ENCODE results near the gene MYD88.

MYD88 gene

DNA sequence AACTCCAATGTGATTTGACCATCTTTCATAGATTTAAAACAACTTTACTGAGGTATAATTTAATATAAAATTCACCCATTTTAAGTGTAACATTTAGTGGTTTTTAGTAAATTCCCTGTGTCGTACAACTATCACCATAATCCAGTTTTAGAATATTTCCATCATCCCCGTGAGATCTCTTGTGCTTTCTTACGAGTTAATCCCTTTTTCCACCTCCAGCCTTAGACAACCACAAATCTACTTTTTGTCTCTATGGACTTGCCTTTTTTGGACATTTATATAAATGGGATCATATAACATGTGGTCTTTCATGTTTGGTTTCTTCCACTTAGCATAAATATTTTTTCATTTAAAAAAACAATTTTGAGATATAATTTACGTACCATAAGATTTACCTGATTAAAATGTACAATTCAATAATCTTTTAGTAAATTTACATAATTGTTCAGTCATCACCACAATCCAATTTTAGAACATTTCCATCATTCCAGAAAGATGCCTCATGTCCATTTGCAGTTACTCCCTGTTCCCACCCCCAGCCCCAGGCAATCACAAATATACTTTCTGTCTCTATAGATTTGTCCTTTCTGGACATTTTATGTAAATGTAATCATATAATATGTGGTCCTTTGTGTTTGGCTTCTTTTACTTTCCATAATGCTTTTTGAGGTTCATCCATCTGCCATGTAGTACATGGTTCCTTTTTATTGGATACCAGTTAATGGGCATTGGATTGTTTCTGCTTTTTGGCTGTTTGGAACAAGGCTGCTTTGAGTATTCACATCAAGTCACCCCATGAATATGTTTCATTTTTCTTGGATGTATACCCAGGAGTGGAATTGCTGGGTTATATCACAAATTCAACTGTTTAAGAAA lies 29.9 kb downstream of the MYD88 start:
- DNase-seq, result no peak

- DNase-seq, result no peak
Observed at GRCh38 chr3:38169027-38169317, 30.5 kb downstream of the MYD88 start.

GRCh38 chr3:38170722-38171121 lies 32.3 kb downstream of the MYD88 start:
- no peak for DNase-seq

DNA sequence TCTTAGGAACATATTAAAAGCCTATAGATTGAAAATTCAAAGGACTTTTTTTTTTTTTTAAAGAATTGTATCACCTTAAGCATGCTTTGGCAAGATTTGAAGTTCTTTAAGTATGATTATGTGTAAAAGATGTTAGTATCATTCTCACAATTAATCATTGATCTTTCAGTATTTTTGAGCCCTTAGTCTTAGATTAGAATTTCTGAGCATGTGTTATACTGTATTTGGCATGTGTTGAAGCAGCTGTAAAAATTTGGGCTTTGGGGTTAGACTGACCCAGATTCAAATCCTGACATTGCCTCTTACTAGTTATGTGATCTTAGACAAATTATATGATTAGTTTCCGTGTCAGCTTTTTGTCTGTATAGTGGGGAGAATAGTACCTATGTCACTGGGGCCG lies 33.2 kb downstream of the MYD88 start:
- no peak for DNase-seq

DNA sequence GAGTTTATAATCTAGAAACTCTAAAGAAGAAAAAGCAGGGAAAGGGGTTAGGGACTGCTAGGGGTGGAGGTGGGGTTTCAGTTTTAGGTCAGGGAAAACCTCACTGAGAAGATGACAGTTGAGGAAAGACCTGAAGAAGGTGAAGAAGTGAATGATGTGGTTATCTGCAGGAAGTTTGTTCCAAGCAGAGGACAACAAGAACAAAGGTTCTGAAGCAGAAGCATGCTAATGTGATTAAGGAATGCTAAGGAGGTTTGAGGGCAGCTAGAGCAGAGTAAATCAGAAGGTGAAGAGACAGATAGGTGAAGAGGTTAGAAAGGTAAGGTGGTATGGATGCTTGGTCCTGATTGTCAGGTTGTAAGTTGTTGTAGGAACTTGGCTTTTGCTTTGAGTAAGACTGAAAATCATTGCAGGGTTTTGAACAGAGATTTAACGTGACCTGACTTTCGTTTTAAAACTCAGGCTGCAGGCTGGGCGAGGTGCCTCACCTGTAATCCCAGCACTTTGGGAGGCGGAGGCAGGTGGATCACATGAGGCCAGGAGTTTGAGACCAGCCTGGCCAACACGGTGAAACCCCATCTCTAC lies 35.5 kb downstream of the MYD88 start:
- DNase-seq, result no peak

- DNase-seq, result no peak
Observed at GRCh38 chr3:38177181-38177580, 38.7 kb downstream of the MYD88 start.

GRCh38 chr3:38186781-38187180 lies 48.3 kb downstream of the MYD88 start:
- no peak for DNase-seq

DNA sequence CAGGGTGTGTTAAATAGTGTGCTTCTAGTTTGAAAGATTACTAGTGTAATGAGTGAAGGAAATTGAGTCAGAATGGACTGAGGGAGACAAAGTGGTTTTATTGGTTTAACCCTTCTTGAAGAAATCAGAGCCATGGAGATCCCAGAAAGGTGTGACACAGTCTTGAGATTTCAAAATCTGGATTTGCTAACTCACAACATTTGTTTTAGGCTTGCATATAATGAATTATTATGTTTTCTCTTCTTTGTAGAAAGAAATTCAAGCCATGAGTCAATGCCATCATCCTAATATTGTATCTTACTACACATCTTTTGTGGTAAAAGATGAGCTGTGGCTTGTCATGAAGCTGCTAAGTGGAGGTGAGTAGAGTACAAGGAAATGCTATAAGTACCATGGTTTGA lies 52.0 kb downstream of the MYD88 start:
- DNase-seq, result no peak

Measured in activated CD4-positive, alpha-beta T cell treated with anti-CD3 and anti-CD28 coated beads for 1 hour (primary cell).